Measurements from ENCODE around the gene METTL13.

- TF ChIP-seq ZNF707 (CRISPR knock-in tag; conservative IDR thresholded peaks at IDR 0.05) (no peak), MXI1 (IDR thresholded peaks at IDR 0.05; ENCODE audit: low read depth, low read length) (no peak), CEBPB (tag; IDR thresholded peaks at IDR 0.05) (no peak)
Observed at GRCh38 chr1:171816300-171816901, 34.9 kb downstream of the METTL13 start.
